NCI-H2227 treated with DMSO at 0.1 percent for 48 hours (cell line): Measurements from ENCODE around the gene SNX11.

Experiments
- DNase-seq: peaks from one replicate; lab custom pipeline; 2025; lab: John Stamatoyannopoulos, UW

Gene SNX11

GRCh38 chr17:48162306-48162934, 54.9 kb downstream of the SNX11 start:
- DNase-seq = no peak

GRCh38 chr17:48162946-48163506, 55.5 kb downstream of the SNX11 start:
- DNase-seq = no peak

GRCh38 chr17:48163809-48164208, 56.2 kb downstream of the SNX11 start:
- DNase-seq = no peak

GRCh38 chr17:48169926-48170325, 62.4 kb downstream of the SNX11 start:
- no peak for DNase-seq
